Brain pericyte (primary cell): Measurements from ENCODE around the gene NDUFB7.

Experiments used
- DNase-seq: peaks from one replicate; pipeline ENCODE4 v3.0.0-alpha.2; 2012; ENCODE audit warnings: low read depth, low spot score

The NDUFB7 gene

DNA sequence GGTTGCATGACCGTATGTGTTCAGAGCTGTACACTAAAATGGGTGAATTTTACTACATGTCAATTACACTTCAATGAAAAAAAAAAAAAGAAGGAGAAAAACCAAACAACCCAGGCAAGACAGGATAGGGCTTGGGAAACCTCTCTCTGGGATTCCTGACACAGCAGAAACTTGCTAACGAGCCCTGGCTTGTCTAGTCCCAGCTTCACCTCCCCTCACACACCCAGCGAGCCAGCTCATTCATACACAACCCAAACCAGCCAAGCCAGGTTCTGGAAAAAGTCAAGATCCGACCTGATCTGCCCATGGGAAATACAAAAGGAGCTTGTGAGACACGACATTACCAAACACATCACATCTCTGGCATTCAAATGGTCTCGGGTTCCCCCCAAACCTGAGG is 46.1 kb downstream of the NDUFB7 start:
- no peak for DNase-seq

DNA sequence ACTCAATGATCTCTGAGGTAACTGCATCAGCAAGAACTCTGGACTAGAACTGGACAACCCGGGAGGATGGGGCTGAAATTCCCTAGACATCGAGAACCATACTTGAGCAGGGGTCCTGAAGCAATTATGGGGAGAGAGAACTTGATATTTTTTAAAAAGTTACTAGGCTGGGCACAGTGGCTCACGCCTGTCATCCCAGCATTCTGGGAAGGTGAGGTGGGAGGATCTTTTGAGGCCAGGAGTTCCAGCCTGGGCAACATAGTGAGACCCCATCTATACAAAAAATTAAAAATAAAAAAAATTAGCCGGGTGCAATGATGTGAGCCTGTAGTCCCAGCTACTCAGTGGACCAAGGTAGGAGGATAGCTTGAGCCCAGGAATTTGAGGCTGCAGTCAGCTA is 51.3 kb downstream of the NDUFB7 start:
- DNase-seq: no peak

DNA sequence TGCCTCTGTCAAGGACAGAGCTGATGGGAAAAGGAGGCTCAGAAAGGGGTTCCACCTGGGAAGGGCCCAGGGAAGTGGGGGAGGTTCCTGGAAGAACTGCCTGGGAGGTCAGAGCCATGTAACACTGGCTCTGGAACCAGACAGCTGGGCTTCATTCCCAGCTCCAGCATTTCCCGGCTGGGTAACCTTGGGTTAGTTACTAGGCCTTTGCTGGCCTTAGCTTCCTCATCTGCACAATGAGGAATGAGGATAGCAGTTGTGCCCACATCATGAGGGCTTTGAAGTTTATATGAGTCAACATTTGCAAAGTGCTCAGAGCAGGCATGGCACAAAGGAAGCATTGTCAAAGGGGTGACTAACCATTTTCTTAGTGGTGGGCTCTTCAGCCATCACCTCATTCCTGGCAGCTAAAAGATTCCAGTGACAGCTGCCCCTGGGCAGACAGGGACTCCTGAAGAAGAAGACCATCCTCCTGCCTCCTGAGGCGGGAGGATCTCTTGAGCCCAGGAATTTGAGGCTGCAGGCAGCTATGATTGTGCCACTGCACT is 51.9 kb downstream of the NDUFB7 start:
- no peak for DNase-seq

DNA sequence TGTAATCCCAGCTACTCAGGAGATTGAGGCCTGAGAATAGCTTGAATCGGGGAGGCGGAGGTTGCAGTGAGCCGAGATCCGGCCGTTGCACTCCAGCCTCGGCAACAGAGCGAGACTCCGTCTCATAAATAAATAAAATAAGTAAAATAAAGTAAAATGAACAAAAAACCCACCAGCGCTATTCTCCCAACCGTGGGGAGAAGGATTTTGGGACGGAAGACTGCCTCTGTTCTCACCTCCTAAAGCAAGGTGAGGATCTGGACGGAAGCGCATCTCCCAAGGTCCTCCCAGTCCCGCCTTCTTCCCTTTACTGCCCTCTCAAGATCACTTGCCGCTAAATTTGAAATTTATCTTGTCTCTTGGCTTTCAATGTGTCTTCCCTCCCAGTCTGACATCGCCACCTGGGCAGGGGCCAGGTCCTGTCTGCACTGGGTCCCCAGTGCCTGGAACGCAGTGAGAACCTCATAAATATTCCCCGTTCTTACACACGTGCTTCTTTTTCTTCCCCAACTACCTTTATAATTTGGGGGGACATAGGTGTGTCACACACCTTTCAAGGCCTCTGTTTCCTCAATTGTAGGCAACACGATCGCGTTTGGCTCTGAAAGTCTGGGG is 52.5 kb downstream of the NDUFB7 start:
- no peak for DNase-seq

DNA sequence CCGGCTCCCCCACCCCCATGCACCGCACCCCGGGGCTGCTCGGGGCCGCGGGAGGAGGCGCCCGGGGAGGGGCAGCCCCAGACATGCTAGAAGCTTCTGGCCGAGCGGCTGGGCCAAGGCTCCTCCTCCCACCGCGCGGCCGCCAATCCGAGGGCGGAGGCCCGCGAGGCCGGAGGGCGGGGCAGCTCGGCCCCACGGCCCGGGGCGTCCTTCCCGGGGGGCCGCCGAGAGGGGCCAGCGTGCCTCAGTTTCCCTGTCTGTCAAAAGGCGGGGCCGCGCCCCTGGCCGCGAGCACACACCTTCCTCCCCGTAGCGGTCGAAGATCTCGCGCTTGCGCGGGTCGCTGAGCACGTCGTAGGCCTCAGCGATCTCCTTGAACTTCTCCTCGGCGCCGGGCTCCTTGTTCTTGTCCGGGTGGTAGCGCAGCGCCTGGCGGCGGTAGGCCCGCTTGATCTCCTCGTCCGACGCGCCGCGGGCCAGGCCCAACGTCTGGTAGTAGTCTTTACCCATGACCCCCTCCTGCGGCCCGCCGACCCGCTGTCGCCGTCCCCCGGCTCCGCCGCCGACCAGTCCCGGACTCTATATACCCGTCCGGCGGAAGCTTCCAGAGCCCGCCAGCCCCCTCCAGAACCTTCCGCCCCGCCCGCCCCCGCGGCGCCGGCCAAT is 53.9 kb downstream of the NDUFB7 start, which contains the start of gene DNAJB1:
TSS of gene DNAJB1 (minus strand) at position 558 of the 666 bp plus-strand sequence. CDS start at position 510, 48 bp downstream.
- peak; percentile 41 for DNase-seq

DNA sequence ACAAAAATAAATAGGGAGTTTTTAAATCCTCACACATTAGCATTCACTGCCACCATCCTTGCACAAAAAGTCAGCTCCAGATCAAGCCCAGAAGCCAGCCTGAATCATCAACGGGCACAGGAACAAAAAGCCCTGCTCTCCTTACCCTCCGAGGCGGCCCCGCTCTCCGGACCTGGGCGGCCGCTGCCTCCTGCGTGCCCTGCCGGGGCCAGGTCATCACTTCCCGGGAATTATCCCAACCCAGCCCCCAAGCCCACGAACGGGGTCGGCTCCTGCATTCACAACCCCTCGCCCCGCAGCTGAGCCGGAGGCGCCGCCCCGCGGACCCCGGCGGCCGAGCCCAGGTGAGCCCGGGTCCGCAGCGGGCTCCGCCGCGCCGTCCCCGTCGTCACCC is 54.4 kb downstream of the NDUFB7 start:
- DNase-seq: no peak

DNA sequence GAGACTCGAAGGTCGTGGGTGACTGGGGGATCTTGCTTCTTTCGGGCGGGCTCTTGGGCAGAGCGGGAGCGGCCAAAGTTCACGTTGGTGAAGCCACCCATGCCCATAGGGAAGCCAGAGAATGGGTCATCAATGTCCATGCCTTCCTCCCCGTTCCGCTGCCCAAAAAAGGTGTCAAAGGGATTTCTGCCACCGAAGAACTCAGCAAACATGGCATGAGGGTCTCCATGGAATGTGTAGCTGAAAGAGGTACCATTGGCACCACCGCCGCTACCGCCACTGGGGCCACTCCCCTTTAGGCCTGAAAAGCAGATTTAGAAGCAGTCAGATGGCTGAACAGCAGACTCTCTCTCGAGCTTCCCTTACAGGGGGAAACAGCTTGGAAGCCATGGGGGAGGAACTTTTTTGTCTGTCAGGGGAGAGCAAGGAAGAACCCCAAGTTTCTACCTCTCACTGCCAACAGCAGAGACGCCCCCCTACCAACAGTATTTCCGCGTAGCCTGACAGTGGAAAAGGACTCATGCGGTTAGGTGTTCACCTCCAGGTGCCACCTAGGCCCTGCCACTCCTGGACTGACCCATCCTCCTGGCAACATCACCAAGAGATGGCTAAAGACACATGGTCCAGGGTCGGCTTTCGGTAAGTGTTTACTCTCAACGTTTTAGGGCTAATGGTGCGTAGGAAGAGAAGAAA is 55.0 kb downstream of the NDUFB7 start:
- no peak for DNase-seq
